HG03025 (cell line): ENCODE measurements around the gene DGCR6L.
"Not testable (repeated sequence)": the region's sequence is repeated elsewhere in the genome, so short reads cannot be mapped to it uniquely, and the experiment has no call there.

Experiments used
- ATAC-seq: cut with Tn5 transposase; IDR thresholded peaks from one replicate; pipeline ENCODE4 v1.9.1; 2021; ENCODE audit warnings: mild to moderate bottlenecking, moderate library complexity; ENCODE audit not compliant: unreplicated experiment, low FRiP score

DGCR6L gene

GRCh38 chr22:20328569-20328930 lies 8.7 kb upstream of the DGCR6L start:
- not testable (repeated sequence) for ATAC-seq

- not testable (repeated sequence) for ATAC-seq
Observed at GRCh38 chr22:20325996-20326395, 6.1 kb upstream of the DGCR6L start.

GRCh38 chr22:20324139-20324516 lies 4.3 kb upstream of the DGCR6L start:
- ATAC-seq, result no peak

GRCh38 chr22:20321552-20322211 lies 1.8 kb upstream of the DGCR6L start:
- not testable (repeated sequence) for ATAC-seq

GRCh38 chr22:20320659-20321551 lies 1.0 kb upstream of the DGCR6L start:
- ATAC-seq, result not testable (repeated sequence)

- no peak for ATAC-seq
Observed at GRCh38 chr22:20319041-20319744, 667 bp downstream of the DGCR6L start.

GRCh38 chr22:20318043-20318688 lies 1.7 kb downstream of the DGCR6L start:
- not testable (repeated sequence) for ATAC-seq

GRCh38 chr22:20317402-20318042 lies 2.3 kb downstream of the DGCR6L start:
- not testable (repeated sequence) for ATAC-seq

- no peak for ATAC-seq
Observed at GRCh38 chr22:20316844-20317401, 2.9 kb downstream of the DGCR6L start.

GRCh38 chr22:20316217-20316843 lies 3.5 kb downstream of the DGCR6L start:
- no peak for ATAC-seq

- ATAC-seq, result no peak
Observed at GRCh38 chr22:20315337-20316216, 4.3 kb downstream of the DGCR6L start.

GRCh38 chr22:20314741-20315336 lies 5.0 kb downstream of the DGCR6L start:
- ATAC-seq, result not testable (repeated sequence)

GRCh38 chr22:20314206-20314605 lies 5.7 kb downstream of the DGCR6L start:
- ATAC-seq, result not testable (repeated sequence)

- ATAC-seq, result not testable (repeated sequence)
Observed at GRCh38 chr22:20313306-20314077, 6.4 kb downstream of the DGCR6L start.

GRCh38 chr22:20312396-20313191 lies 7.3 kb downstream of the DGCR6L start:
- ATAC-seq, result no peak

- ATAC-seq, result not testable (repeated sequence)
Observed at GRCh38 chr22:20311249-20312062, 8.4 kb downstream of the DGCR6L start.
